ENCODE results near the gene NAT16. TPM values are rescaled to one million over a fixed set of nuclear protein-coding genes. Genes with fewer than 3 reads are reported as not detected.
"Not testable (repeated sequence)": the region's sequence is repeated elsewhere in the genome, so short reads cannot be mapped to it uniquely, and the experiment has no call there.

NAT16 gene
- polyA plus RNA-seq, 1 donor, result not detected

DNA sequence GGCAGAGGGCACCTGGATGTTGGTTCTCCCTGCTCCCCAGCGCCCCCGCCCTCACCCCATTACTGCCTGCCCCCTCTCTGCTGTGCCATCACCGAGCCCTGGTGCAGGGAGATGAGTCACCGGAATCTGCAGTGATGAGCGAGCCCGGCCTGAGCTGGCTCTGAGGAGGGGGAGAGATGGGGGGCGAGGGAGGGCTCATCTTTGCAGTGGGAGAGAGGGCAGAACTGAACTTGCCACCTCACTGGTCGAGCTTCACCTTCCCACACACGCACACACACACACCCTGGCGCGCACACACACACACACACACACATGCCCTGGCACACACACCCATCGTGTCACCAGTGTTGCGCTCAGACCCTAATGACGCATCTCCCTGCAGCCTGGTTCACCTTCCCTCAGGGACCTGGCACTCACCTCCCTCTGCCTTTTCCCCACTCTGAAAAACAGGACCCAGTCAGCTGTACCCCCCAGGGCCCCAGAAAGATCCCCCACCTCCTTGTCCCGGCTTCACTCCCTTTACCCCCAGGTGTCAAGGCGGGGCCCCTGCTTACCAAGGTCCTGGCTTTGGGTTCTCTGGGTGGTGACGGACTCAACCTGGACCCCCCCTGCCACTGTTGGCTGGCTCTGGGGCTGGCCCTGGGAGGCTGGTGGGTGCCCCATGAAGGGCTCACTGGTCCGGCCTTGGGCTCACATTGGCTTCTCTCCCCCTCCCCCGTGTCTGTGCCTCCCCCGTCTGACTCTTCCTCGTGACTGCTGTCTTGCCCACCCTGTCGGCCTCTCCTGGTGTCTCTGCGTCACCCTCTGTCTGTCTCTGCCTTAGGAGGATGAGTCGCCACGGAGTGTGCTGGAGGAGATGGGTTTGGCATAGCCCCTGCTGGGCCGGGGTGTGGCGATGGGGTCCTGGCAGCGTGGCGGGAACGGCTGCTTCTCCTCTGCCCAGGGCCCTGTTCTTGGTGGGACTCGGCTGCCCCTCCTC lies 20.1 kb downstream of the NAT16 start:
- DNase-seq, result no peak

DNA sequence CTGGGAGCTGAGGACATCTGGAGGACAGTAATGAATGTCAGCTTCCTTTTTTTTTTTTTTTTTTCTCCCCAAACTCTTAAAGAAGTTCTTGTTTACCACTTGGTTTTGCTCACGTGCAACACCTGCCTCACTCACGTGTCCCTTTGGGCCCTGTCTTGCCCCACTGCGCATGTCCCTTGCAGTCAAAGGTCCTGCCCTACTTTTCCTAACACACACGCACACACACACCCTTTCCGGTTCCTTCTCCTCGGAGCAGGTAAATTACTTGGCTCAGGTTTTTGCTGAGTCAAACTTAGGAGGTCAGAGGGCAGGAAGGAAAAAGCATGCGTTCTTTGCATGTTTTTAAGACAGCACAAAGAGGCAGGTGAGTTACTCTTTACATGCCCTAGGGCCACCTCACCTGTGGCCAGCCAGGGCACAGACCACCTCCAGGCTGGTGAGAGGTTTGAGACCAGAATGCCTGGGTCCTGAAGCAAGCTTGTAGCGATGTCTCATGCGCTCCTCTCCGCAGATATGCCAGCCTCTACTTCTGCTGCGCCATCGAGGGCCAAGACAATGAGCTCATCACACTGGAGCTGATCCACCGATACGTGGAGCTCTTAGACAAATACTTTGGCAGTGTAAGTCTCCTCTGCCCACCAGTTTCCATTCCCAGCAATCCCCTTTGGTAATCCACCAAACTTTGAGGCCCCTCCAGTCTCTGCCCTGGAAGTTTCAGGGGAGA lies 23.1 kb downstream of the NAT16 start:
- DNase-seq, result no peak

DNA sequence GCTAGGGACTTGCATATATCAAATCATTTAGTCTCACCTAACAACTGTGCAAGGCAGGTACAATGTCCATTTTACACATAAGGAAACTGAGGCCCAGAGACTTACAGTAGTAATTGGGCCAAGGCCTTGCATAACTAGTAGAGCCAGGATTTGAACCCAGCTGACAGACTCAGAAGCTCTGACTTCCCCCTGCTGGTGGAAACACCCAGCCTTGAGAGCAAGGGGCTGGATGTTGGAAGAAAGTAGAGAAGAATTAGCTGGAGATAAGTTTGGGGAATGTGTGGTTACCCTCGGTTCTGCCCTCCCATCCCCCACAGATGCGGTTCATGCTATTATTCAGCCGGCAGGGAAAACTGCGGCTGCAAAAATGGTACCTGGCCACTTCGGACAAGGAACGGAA lies 23.8 kb downstream of the NAT16 start:
- DNase-seq, result no peak

DNA sequence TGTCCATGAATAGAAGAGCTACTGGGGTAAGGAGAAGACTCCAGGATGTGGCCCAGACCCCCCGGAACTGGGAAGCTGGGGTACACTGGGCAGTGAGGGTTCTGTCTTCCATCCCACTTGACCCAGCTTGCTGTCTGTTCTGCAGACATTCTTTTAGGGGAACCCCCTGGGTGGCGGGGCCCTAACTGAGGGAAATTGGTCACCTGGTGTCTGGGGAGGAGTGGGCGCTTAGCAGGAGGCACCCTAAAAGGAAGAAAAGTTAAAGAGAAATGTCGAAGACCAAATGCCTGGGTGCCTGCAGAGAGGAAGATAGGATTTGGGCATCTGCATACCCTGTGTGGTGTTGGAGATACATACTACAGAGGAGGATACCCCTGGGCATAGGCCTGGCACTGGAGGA lies 24.8 kb downstream of the NAT16 start:
- no peak for DNase-seq

DNA sequence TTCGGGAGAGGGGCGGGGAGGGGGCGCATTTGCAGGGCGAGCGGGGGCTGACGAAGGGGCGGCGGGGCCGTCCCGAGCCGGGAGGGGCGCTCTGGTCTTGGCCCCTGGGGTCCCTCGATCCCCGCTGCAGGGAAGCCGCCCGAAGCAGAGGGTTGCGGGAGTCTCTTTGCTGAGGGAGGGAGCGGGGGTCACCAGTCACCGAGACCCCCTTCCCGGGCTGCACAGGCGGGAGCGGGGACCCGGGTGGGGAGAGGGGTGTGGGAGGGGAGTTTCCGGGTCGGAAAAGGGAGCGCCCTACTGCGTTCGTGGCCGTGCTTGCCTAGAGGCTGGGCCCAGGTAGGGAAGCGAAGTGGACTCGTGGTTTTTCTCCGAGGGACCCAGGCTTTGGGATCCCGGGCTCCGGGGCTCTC lies 25.4 kb downstream of the NAT16 start:
- no peak for DNase-seq

DNA sequence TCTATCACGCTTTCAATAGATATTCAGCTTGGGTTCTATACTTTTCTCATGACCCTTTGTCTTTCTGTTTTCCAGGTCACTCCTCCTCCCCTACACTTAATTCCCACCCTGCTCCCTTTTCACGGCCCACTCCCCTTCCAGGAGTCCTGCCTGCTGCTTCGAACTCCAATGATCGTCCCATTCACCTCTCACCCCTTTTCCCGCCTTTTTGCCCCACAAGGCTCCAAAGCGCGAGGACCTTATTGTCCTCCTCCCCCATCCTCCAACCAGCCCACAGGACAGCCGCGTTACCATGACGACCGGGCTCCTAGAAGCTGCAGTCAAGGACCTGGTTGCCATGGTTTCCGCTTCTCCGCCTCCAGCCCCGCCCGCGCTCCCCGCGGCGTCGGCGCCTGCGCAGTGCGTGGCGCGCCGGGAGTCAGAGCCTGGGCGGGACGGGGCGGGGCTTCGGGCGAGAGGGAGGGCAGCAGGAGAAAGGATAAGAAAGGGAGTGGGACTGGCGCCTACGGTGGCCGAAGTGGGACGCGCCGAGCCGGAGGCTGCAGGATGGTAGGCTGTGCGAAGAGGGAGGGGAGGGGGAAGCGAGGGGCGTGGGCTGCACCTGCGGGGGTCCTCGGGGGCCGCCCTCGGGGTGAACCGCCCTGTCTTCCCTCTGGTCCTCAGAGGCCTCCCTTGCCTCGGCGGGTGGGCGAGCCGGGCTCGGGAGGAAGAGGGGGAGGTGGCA lies 26.0 kb downstream of the NAT16 start, which contains the start of gene AP1S1:
Gene AP1S1, plus strand, starts transcription at position 508 of the 724 bp plus-strand sequence. Its CDS starts 39 bp downstream, at position 547.
- DNase-seq, result peak; percentile 94

DNA sequence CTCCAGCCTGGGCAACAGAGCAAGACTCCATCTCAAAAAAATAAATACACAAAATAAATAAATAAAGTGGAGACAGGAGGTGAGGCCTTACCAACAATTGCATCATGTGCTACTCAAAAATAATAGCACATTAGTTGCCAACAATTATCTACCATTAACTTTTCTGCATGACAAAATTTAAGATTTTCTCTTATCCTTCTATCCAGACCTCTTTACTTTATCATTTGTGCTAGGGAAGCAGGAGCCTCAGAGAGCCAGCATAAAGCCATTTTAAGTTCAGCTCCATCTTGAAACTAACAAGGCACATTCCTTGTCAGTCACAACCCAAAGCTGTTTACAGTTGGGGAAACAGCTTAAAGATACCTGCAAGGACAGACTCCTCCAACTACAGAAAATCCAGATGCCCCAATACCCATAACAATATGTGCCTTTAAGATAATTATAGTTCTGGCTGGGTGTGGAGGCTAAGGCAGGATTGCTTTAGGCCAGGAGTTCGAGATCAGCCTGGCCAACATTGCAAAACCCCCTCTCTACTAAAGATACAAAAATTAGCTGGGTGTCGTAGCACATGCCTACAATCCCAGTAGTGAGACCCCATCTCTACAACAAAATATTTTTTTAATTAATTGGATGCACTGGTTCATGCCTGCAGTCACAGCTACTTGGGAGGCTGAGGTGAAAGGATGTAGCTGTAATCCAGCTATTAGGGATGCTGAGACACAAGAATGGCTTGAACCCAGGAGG lies 28.0 kb downstream of the NAT16 start:
- DNase-seq, result no peak

DNA sequence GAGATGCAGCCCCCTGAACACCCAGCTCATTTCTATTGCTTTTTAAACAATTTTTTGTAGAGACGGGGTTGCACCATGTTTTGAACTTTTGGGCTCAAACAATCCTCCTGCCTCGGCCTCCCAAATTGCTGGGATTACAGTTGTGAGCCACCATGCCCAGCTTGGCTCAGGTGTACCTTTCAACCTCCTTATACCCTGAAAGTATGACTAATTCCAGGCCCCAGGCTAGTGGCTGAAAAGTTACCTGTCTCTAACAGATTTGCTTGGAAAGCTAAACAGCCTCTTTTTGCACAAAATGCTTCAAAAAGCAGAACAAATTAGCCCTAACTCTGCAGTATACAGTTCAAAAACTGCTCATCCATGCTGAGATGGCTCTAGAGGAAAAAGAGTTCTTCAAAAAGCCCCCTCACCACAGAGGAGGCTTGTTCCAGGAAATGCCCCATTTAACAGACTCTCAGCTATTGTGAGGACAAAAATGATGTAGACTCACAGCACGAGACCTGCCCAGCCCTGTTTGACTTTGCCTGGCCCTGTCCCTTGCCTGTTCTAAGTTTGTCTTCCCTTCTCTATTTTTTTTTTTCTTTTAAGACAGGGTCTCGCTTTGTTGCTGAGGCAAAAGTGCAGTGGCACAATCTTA lies 39.2 kb downstream of the NAT16 start:
- no peak for DNase-seq

DNA sequence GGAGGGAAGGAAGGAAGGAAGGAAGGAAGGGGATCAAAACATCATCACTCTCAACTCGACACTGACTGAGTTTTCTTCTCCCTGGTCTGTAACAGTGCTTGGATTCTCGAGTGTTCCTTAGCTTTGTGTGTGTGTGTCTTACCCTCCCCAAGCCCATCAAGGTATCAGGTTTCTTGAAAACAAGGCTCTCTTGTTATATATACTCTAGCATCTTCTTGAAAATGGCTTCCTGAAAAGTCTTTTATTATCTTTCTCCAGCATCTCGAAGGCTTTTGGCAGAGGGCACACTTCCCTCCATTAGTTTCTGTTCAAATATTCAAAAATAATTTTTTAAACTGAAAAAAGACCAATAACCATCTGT lies 39.8 kb downstream of the NAT16 start:
- no peak for DNase-seq

DNA sequence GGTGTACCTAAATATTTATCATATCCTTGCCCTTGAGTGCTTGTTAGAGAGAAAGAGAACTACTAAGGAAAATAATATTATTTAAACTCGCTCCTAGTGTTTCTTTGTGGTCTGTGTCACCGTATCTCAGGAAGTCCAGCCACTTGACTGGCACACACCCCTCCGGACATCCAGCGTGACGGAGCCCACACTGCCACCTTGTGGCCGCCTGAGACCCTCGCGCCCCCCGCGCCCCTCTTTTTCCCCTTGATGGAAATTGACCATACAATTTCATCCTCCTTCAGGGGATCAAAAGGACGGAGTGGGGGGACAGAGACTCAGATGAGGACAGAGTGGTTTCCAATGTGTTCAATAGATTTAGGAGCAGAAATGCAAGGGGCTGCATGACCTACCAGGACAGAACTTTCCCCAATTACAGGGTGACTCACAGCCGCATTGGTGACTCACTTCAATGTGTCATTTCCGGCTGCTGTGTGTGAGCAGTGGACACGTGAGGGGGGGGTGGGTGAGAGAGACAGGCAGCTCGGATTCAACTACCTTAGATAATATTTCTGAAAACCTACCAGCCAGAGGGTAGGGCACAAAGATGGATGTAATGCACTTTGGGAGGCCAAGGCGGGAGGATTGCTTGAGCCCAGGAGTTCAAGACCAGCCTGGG lies 41.8 kb downstream of the NAT16 start:
- no peak for DNase-seq

DNA sequence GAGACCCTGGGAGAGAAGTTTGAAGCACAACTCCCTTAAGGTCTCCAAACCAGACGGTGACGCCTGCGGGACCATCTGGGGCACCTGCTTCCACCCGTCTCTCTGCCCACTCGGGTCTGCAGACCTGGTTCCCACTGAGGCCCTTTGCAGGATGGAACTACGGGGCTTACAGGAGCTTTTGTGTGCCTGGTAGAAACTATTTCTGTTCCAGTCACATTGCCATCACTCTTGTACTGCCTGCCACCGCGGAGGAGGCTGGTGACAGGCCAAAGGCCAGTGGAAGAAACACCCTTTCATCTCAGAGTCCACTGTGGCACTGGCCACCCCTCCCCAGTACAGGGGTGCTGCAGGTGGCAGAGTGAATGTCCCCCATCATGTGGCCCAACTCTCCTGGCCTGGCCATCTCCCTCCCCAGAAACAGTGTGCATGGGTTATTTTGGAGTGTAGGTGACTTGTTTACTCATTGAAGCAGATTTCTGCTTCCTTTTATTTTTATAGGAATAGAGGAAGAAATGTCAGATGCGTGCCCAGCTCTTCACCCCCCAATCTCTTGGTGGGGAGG lies 42.4 kb downstream of the NAT16 start:
- no peak for DNase-seq

DNA sequence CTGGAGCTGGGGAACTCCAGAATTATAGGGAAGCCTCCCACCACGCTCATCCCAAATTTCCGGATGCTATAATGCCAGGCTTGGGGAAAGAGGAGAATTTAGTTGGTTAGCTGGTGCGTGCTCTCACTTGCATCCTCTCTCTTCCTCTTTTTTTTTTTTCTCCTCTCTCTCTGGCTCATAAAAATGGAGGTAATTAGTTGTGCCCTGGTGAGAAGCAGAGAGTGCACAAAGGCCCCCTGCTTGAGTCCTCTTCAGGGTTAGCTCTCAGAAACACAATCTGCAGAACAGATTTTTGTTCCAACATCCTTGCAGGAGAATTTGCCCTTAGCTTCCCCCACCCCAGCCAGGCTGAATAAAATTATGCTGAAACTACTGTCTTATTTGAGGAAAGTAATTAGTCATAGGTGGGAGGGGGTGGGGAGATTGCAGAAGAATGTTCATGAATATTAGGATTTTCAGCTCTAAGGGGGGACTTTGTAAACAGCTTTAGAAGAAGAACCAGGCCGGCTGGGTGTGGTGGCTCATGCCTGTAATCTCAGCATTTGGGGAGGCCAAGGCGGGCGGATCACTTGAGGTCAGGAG lies 45.6 kb downstream of the NAT16 start:
- DNase-seq, result no peak

DNA sequence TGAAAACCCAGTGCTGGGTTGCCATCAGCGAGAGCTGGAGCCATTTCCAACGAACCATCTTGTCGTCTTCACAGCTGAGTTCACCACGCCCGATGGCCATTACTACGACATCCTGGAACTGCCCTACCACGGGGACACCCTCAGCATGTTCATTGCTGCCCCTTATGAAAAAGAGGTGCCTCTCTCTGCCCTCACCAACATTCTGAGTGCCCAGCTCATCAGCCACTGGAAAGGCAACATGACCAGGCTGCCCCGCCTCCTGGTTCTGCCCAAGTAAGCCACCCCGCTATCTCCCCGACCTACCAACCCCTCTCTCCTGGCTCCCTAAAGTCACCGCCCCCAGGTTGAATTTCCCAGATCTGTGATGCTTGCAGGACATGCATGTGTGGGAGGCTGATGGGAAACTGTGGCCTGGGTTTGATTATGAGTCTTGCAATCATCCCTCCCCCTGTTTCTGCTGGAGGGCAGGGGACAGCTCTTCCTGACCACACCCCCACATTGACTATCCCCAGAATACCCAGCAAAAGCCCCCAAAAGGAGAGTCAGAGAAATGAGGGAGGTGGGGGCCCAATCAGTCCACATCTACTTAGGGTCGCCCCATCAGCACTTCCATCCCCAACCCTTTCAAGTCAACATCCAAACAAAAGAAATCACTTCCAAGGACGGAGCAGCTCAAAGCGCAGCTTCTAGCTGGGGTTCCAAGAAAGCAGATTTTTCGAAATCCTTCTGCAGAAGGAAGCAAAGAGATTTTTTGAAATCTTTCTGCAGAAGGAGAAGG lies 46.3 kb downstream of the NAT16 start:
- DNase-seq, result no peak

DNA sequence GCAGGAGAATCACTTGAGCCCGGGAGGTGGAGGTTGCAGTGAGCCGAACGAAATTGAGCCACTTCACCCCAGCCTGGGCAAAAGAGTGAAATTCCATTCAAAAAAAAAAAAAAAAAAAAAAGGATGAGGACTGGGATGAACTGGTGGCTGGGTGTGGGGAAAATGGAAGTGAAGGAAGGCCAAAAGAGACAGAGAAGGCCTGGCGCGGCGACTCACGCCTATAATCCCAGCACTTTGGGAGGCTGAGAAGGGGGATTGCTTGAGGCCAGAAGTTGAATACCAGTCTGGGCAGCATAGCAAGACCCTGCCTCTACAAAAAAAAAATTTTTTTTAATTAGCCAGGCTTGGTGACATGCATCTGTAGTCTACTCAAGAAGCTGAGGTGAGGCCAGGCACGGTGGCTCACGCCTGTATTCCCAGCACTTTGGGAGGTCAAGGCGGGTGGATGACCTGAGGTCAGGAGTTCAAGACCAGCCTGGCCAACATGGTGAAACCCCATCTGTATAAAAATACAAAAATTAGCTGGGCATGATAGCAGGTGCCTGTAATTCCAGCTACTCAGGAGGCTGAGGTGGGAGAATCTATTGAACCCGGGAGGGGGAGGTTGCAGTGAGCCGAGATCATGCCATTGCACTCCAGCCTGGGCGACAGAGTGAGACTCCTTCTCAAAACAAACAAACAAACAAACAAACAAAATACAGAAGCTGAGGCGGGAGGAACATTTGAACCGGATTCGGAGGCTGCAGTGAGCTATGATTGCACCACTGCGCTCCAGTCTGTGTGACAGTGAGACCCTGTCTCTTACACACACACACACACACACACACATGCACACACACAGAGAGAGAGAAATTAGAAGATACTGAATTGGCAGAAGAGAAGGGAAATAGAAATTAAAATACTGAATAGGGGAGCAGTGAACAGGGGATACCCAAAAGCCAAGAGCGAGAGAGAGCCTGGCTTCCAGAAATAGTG lies 47.2 kb downstream of the NAT16 start:
- not testable (repeated sequence) for DNase-seq

DNA sequence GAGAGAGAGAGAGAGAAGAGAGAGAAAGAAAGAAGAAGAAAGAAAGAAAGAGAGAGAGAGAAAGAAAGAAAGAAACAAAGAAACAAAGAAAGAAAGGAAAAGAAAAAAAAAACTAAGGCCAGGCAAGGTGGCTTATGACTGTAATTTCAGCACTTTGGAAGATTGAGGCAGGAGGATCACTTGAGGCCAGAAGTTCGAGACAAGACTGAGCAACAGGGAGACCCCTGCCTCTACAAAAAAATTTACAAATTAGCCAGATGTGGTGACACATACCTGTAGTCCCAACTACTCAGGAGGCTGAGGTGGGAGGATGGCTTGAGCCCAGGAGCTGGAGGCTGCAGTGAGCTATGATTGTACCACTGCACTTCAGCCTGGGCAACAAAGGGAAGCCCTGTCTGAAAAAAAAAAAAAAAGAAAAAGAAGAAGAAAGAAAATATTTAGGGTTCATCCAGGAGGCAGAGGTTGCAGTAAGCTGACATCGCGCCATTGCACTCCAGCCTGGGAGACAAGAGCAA lies 50.4 kb downstream of the NAT16 start:
- no peak for DNase-seq

DNA sequence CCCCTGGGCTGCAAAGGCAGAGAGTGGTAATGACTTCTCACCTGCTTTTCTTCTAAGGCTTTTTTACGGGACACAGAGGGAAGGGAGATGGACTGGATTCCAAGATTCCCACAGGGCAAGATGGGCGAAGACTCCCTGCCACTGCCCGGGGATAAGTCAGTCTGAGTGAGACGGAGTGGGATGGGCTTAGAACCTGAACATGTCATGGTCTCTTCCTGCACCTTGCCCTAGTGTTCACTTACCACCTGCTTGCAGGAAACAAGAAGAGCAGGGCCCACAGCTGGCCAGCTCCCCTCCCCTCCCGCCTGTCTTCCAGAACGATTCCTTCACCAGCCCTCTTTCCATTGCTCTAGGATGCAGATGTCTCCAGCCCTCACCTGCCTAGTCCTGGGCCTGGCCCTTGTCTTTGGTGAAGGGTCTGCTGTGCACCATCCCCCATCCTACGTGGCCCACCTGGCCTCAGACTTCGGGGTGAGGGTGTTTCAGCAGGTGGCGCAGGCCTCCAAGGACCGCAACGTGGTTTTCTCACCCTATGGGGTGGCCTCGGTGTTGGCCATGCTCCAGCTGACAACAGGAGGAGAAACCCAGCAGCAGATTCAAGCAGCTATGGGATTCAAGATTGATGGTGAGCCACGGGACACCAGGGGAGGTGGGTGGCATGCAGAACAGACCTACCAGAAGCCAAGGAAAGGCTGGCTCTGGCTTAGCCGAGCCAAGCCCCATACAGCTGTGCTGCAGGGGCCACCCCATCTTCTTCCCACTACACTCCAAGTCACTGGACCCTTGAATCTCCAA lies 51.9 kb downstream of the NAT16 start:
- no peak for DNase-seq
